H9 (cell line): ENCODE data around the gene LRMDA. TPM values are rescaled to one million over a fixed set of nuclear protein-coding genes. Genes with fewer than 3 reads are reported as not detected.

Experiments
- DNase-seq: peaks from one replicate; pipeline ENCODE4 v3.0.0-alpha.2; 2017
- H2AFZ ChIP-seq: one replicate; pipeline ENCODE4 v1.6.1; 2013; ENCODE audit warnings: mild to moderate bottlenecking, low read length, control low read depth, moderate library complexity
- H2AK5ac ChIP-seq: 2 replicates; pipeline ENCODE4 v1.6.1; 2013; ENCODE audit warnings: low read length, control low read depth, mixed read lengths; ENCODE audit not compliant: insufficient read length
- H2BK120ac ChIP-seq: one replicate; pipeline ENCODE4 v1.6.1; 2013; ENCODE audit warnings: low read depth, mild to moderate bottlenecking, low read length, control low read depth, inconsistent platforms; ENCODE audit not compliant: poor library complexity, severe bottlenecking
- H2BK12ac ChIP-seq: 2 replicates; pipeline ENCODE4 v1.6.1; 2013; ENCODE audit warnings: low read length, control low read depth, mixed read lengths, low read depth; ENCODE audit not compliant: insufficient read length
- H2BK15ac ChIP-seq: 2 replicates; pipeline ENCODE4 v1.6.1; 2013; ENCODE audit warnings: low read depth, low read length, control low read depth
- H2BK20ac ChIP-seq: one replicate; pipeline ENCODE4 v1.6.1; 2013; ENCODE audit warnings: low read depth, mild to moderate bottlenecking, low read length, control low read depth, inconsistent platforms; ENCODE audit not compliant: poor library complexity, severe bottlenecking
- H2BK5ac ChIP-seq: 2 replicates; pipeline ENCODE4 v1.6.1; 2013; ENCODE audit warnings: low read length, control low read depth, mixed read lengths; ENCODE audit not compliant: insufficient read length
- H3K14ac ChIP-seq: 2 replicates; pipeline ENCODE4 v1.6.1; 2013; ENCODE audit warnings: low read length, control low read depth; ENCODE audit not compliant: insufficient read depth
- H3K18ac ChIP-seq: 2 replicates; pipeline ENCODE4 v1.6.1; 2013; ENCODE audit warnings: low read depth, mild to moderate bottlenecking, mixed read lengths, low read length, control low read depth; ENCODE audit not compliant: insufficient read length
- H3K23ac ChIP-seq: 2 replicates; pipeline ENCODE4 v1.6.1; 2013; ENCODE audit warnings: low read length, control low read depth, mixed read lengths, low read depth; ENCODE audit not compliant: insufficient read length
- H3K23me2 ChIP-seq: 2 replicates; pipeline ENCODE4 v1.6.1; 2013; ENCODE audit warnings: low read depth, mild to moderate bottlenecking, mixed read lengths, low read length, control low read depth; ENCODE audit not compliant: insufficient read length, poor library complexity, severe bottlenecking
- H3K27ac ChIP-seq: 2 replicates; pipeline ENCODE4 v1.5.1; 2013; ENCODE audit warnings: low read length, control low read depth, mixed read lengths, low read depth; ENCODE audit not compliant: insufficient read length
- H3K27me3 ChIP-seq: 2 replicates; pipeline ENCODE4 v1.6.1; 2013; ENCODE audit warnings: low read length, control low read depth, inconsistent platforms; ENCODE audit not compliant: insufficient read depth
- H3K4ac ChIP-seq: 2 replicates; pipeline ENCODE4 v1.6.1; 2013; ENCODE audit warnings: low read depth, mild to moderate bottlenecking, control low read depth, inconsistent platforms, low read length, moderate library complexity
- H3K4me1 ChIP-seq: 2 replicates; pipeline ENCODE4 v1.6.1; 2013; ENCODE audit warnings: low read length, control low read depth, inconsistent platforms; ENCODE audit not compliant: insufficient read depth
- H3K4me2 ChIP-seq: 2 replicates; pipeline ENCODE4 v1.6.1; 2013; ENCODE audit warnings: low read length, control low read depth, mixed read lengths; ENCODE audit not compliant: insufficient read length, insufficient read depth
- H3K56ac ChIP-seq: 2 replicates; pipeline ENCODE4 v1.6.1; 2013; ENCODE audit warnings: low read depth, mild to moderate bottlenecking, mixed read lengths, low read length, control low read depth; ENCODE audit not compliant: insufficient read length
- H3K79me1 ChIP-seq: 2 replicates; pipeline ENCODE4 v1.6.1; 2013; ENCODE audit warnings: low read depth, mild to moderate bottlenecking, moderate library complexity, low read length, control low read depth, inconsistent platforms; ENCODE audit not compliant: insufficient read depth, poor library complexity, severe bottlenecking
- H3K79me2 ChIP-seq: 2 replicates; pipeline ENCODE4 v1.6.1; 2013; ENCODE audit warnings: low read length, control low read depth, inconsistent platforms; ENCODE audit not compliant: insufficient read depth
- H3K9ac ChIP-seq: 2 replicates; pipeline ENCODE4 v1.6.1; 2013; ENCODE audit warnings: low read length, control low read depth, mixed read lengths; ENCODE audit not compliant: insufficient read length; ENCODE audit errors: extremely low read depth
- H3K9me3 ChIP-seq: one replicate; pipeline ENCODE4 v1.6.1; 2013; ENCODE audit warnings: low read depth, low read length, inconsistent platforms; ENCODE audit not compliant: control insufficient read depth
- H3T11ph ChIP-seq: one replicate; pipeline ENCODE4 v1.6.1; 2013; ENCODE audit warnings: mild to moderate bottlenecking, low read length, control low read depth, inconsistent platforms
- H4K20me1 ChIP-seq: one replicate; pipeline ENCODE4 v1.6.1; 2013; ENCODE audit not compliant: control insufficient read depth, insufficient read length, insufficient read depth
- H4K5ac ChIP-seq: 2 replicates; pipeline ENCODE4 v1.6.1; 2013; ENCODE audit warnings: low read depth, mild to moderate bottlenecking, mixed read lengths, low read length, control low read depth; ENCODE audit not compliant: insufficient read length
- H4K8ac ChIP-seq: replicated peaks from 2 replicates; pipeline ENCODE4 v1.6.1; 2013; ENCODE audit warnings: low read length, control low read depth, mixed read lengths, low read depth; ENCODE audit not compliant: insufficient read length
- H4K91ac ChIP-seq: 2 replicates; pipeline ENCODE4 v1.6.1; 2013; ENCODE audit warnings: low read depth, mild to moderate bottlenecking, moderate library complexity, mixed read lengths, low read length, control low read depth; ENCODE audit not compliant: insufficient read length
- H3K27ac Mint-ChIP-seq, 3 experiments: 2 replicates in 2 of 3; 3 replicates in 1 of 3; pipeline ENCODE4 v1.8.0; 2020 to 2021; ENCODE audit warnings: mixed read lengths in 3 of 3, mild to moderate bottlenecking in 1 of 3, moderate library complexity in 1 of 3
- H3K27me3 Mint-ChIP-seq: 2 replicates; pipeline ENCODE4 v1.8.0; 2021; ENCODE audit warnings: low read depth, mild to moderate bottlenecking, moderate library complexity, mixed read lengths
- H3K36me3 Mint-ChIP-seq, 3 experiments: 2 replicates in 2 of 3; 3 replicates in 1 of 3; pipeline ENCODE4 v1.8.0; 2020 to 2021; ENCODE audit warnings: low read depth in 3 of 3, mixed read lengths in 3 of 3; ENCODE audit not compliant: insufficient read depth in 1 of 3
- H3K4me1 Mint-ChIP-seq, 2 experiments: 2 replicates each; pipeline ENCODE4 v1.8.0; 2020; ENCODE audit warnings: mixed read lengths in 2 of 2
- H3K4me3 Mint-ChIP-seq, 2 experiments: 2 replicates in 1 of 2; 3 replicates in 1 of 2; pipeline ENCODE4 v1.8.0; 2020 to 2021; ENCODE audit warnings: mild to moderate bottlenecking in 2 of 2, mixed read lengths in 2 of 2, moderate library complexity in 1 of 2
- H3K9me3 Mint-ChIP-seq, 2 experiments: 2 replicates in 1 of 2; 3 replicates in 1 of 2; pipeline ENCODE4 v1.8.0; 2020; ENCODE audit warnings: mild to moderate bottlenecking in 2 of 2, mixed read lengths in 2 of 2, moderate library complexity in 1 of 2
- CTCF ChIP-seq: fragments of 200-600 bp; sonication (generic); conservative IDR thresholded peaks from 3 replicates; pipeline ENCODE4 v1.8.0; 2021; ENCODE audit warnings: antibody characterized with exemption, mild to moderate bottlenecking
- WGBS: extraction: QIAGEN DNeasy Blood & Tissue Kit; methylation state at CpG from one replicate; pipeline ENCODE4 v1.1.7; 2013; ENCODE audit warnings: missing lambda C conversion rate, low lambda C conversion rate, mixed read lengths; ENCODE audit not compliant: insufficient read length; ENCODE audit errors: extremely low coverage; 5-methylcytosine and 5-hydroxymethylcytosine counted together
- total RNA-seq: library from RNA; stranded (reverse); gene quantifications from 2 replicates; pipeline ENCODE4 v1.2.1, GENCODE V29; 2021

Gene LRMDA
- total RNA-seq, 1 experiment from 2014 or later, result 1.8 TPM

DNA sequence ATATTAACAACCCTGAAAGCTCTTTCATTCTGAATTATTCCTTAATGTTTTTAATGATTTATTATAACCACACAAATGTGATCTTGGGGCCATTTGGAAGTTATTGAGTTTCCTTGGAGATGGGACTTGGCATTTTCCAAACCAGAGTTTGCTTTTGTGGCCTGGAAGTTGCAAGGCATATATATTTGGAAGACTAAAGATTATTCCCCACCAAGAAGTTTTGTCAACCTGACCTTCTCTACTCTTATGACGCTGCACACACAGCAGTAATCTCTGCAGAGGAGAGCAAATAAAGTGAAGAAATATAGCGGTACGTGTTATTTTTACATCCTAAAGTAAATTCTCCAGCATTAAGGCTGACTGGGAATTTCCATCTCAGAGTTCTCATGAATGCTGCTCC lies 397.0 kb downstream of the LRMDA start:
- H4K5ac ChIP-seq, result no peak overlapping the region
- H3K36me3 Mint-ChIP-seq, result peaks cover 0 to 5% (median 4%) of the 10 kb centered on the region in 3 experiments; a peak in 3 of 7 replicates
- H3K56ac ChIP-seq, result no peak overlapping the region
- no peaks in the 10 kb centered on the region; the same call in 1 of the 2 replicates for H3K27me3 Mint-ChIP-seq
- H4K91ac ChIP-seq, result no peak overlapping the region
- no peaks in the 10 kb centered on the region for H3K23me2 ChIP-seq
- H3K79me2 ChIP-seq, result no peaks in the 10 kb centered on the region
- H2BK120ac ChIP-seq, result no peak overlapping the region
- no peak overlapping the region for H3K4me3 Mint-ChIP-seq
- H3K4me1 Mint-ChIP-seq, result no peaks in the 10 kb centered on the region
- H3K23ac ChIP-seq, result no peak overlapping the region
- no peaks in the 10 kb centered on the region for H3K9me3 ChIP-seq
- H2BK15ac ChIP-seq, result no peak overlapping the region
- H3K9ac ChIP-seq, result no peak overlapping the region
- peaks cover 7 to 9% of the 10 kb centered on the region in 2 experiments for H3K9me3 Mint-ChIP-seq
- no peak overlapping the region for H2BK12ac ChIP-seq
- H4K8ac ChIP-seq, result no peak overlapping the region
- no peaks in the 10 kb centered on the region for H3K79me1 ChIP-seq
- no peak overlapping the region for H2AK5ac ChIP-seq
- no peak overlapping the region for H3K4me2 ChIP-seq
- TF ChIP-seq CTCF, result no peak
- H3K18ac ChIP-seq, result no peak overlapping the region
- H2BK5ac ChIP-seq, result no peak overlapping the region
- H4K20me1 ChIP-seq, result no peaks in the 10 kb centered on the region
- H3K27ac Mint-ChIP-seq, result no peak overlapping the region
- no CpG with 5 or more reads among the region's 3 CpGs for WGBS
- H3K4ac ChIP-seq, result no peak overlapping the region
- H3K27me3 ChIP-seq, result no peaks in the 10 kb centered on the region
- DNase-seq, result no peak
- H3K14ac ChIP-seq, result no peak overlapping the region
- H3T11ph ChIP-seq, result no peak overlapping the region
- no peaks in the 10 kb centered on the region for H3K4me1 ChIP-seq
- H3K27ac ChIP-seq, result no peak overlapping the region
- no peak overlapping the region for H2BK20ac ChIP-seq
- H2AFZ ChIP-seq, result no peak overlapping the region
